GM19238 (cell line): ENCODE measurements around the gene FGF2.

Experiments
- DNase-seq: peaks from one replicate; pipeline ENCODE4 v3.0.0; 2011; ENCODE audit warnings: low spot score; ENCODE audit not compliant: insufficient read length

Gene FGF2

GRCh38 chr4:122890147-122890795 lies 63.6 kb downstream of the FGF2 start:
- no peak for DNase-seq

- no peak for DNase-seq
Observed at GRCh38 chr4:122894827-122895226, 68.2 kb downstream of the FGF2 start.

GRCh38 chr4:122895336-122895995 lies 68.8 kb downstream of the FGF2 start:
- DNase-seq = no peak

GRCh38 chr4:122896270-122896669 lies 69.6 kb downstream of the FGF2 start:
- DNase-seq = no peak

DNA sequence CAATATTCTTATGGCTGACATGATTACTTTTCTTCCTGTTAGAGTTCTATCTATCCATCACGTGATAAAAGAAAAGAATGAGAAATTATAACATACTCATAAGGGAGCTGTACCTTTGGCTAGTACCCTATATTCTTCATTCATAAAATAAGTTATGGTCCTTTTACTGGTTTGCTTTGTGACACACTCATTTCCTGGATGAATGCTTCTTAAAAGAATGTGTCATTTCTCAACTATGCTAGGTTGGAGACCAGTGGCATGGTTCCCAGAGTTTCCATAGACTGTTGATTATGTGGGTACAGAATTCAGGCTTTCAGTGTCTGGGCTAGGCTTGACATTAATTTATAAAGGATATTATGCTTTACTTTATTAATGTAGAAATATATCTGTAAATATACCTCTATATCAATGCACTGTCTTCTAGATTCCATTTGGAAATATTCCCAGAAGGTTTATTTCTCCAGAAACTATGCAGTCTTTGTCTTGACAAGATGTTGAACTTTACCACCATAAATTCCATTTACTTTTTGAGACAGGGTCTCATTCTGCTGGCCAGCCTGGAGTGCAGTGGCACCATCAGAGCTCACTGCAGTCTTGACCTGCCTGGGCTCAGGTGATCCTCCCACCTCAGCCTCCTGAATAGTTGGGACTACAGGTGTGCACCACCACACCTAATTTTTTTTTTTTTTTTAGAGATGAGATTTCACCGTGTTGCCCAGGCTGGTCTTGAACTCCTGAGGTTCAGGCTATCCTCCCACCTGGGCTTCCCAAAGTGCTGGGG lies 71.9 kb downstream of the FGF2 start:
- DNase-seq = no peak

GRCh38 chr4:122899682-122900081 lies 73.1 kb downstream of the FGF2 start:
- no peak for DNase-seq

- DNase-seq = no peak
Observed at GRCh38 chr4:122900314-122900713, 73.7 kb downstream of the FGF2 start.

DNA sequence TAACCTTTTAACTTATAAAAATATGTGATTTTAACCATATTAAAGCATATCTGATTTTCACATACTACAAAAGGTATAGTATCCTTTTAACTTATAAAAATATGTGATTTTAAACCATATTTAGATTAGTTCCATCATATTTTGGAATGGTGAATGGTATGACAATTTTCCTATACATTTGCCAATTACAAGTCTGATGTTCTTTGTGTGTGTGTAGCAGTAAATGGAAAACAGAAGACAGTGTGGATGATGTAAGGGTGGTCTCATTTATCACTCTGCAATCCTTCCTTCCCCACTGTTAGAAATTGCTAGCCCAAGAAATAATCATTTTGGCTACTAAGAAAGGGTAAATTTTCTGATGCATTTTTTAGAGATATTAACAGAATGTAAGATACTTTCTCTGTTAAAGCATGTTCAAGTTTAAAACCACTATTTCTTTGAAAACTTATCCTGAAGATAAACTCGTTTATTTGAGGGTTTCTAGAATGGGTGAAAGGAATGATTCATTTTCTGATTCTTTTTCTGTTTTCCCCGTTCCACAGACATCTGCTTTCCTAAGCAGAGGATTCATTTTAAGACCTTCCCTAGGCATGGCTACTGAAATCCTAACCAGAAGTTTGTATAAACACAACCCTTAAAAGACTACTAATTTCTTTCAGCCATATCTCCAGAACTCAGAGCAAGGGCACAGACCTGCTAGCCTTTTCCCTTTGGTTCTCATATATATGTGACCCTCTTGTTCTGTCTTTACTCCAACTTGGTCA lies 74.8 kb downstream of the FGF2 start:
- DNase-seq = no peak

DNA sequence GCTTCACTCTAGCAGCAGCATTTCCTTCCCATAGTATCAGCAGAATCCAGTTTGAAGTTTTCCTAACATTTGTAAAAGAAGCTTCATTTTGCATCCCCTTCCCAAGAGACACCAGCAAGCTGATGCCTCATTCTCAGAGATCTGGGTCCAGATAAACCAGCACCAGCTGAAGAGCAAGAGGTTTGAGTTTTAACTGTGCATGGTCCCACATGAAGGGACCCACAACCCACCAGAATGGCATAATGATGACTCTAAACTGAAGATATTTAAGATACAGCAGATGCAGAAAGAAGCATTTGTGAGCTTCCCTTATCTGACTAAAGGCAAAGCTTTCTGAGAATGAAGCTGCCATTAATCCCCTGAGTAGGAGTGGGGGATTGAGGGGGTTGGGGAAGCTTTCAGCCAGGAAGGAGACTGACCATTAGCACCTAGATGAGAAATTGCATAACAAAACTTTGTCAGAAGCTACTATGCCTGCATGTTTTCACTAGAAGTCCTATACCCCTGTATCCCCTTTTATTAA lies 77.2 kb downstream of the FGF2 start:
- DNase-seq = no peak

DNA sequence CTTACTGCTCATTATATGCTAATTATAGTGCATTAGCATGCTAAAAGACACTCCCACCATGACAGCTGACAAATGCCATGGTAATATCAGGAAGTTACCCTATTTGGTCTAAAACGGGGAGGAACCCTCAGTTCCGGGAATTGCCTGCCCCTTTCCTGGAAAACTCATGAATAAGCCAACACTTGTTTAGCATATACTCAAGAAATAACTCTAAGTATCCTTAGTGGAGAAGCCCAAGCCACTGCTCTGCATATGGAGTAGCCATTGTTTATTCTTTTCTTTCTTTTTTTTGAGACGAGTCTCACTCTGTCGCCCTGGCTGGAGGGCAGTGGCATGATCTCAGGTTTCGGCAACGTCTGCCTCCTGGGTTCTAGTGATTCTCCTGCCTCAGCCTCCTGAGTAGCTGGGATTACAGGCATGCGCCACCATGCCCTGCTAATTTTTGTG lies 80.3 kb downstream of the FGF2 start:
- no peak for DNase-seq

GRCh38 chr4:122908223-122908622 lies 81.6 kb downstream of the FGF2 start:
- DNase-seq = no peak

DNA sequence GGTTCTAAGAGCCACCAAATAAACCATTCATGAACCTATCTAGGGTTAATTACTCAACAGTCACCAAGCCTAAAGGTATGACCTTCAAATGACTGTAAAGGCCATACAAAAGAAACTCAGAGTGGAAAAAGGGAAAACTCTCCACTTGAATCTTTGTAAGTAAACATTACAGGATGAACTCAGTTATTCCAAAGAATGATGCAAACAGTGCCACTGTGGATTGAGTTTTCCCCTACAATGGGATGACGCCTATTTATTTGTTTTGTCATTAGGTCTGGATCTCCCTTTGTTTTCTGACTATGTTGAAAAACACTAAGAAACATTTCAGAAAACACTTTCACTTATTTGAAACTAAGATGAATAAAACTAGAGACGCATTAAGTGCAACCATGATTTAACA lies 83.1 kb downstream of the FGF2 start:
- no peak for DNase-seq

DNA sequence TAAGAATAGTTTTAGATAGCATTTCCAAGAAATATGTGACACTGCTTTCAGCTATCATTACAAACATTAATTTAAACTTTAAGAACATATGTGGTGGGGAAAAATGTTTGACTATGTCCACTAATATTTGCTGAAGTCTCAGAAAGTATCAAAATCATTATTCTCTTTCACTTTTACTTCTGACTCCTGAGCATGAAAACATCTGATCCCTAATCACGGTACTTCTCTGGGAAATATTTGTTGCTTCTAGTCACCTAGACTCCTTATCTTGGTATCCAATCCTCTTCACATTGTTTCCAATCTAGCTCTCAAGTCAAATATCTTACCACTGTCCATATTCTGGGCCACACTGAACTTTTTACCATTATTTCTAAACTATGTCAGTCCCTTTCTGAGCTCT lies 85.0 kb downstream of the FGF2 start:
- no peak for DNase-seq

GRCh38 chr4:122912810-122913575 lies 86.4 kb downstream of the FGF2 start:
- no peak for DNase-seq

DNA sequence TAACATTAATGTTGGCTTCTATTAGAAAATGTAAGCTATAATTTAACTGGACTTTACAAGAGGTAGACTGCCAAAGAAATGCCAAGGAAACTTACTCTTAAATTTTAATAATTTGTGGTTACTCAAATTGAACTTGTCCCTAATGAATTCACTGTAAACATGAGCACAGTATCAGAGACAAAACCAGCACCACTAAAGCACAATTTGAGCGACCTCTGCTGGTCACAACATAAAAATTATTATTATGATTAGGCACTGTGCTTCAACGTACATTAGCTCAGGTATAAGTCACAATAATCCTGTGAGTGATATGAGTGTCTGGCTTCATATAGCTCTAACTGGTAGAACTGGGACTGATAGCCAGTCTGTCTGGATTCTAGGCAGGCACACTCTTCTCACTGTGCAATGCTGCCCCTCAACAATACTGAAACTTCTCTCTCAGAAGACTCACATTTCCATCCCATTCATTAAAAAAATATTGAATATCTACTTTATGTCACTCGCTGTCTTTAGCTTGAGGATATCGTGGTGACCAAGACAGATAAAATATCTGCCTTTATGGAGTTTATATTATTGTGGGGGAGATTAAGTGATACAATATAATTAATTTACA lies 87.8 kb downstream of the FGF2 start:
- DNase-seq = no peak

GRCh38 chr4:122914938-122915337 lies 88.3 kb downstream of the FGF2 start:
- no peak for DNase-seq

GRCh38 chr4:122917731-122918130 lies 91.1 kb downstream of the FGF2 start:
- DNase-seq = no peak

- no peak for DNase-seq
Observed at GRCh38 chr4:122920473-122920872, 93.8 kb downstream of the FGF2 start.

DNA sequence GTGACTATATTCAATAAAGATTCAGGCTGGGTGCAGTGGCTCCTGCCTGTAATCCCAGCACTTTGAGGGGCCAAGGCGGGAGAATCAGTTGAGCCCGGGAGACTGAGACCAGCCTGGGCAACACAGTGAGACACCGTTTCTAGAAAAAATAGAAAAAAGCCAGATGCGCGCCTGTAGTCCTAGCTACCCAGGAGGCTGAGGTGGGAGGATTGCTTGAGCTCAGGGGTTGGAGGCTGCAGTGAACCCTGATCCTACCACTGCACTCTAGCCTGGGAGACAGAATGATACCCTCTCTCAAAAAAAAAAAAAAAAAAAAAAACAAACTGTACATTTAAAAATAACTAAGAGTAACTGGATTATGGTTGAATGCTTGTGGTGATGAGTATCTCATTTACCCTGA lies 94.7 kb downstream of the FGF2 start:
- no peak for DNase-seq
